Heart left ventricle (tissue), 13 donors: ENCODE measurements around the gene NDUFS3.

ENCODE experiments used
- CTCF ChIP-seq, 12 donors: fragments of 200-600 bp; sonication (generic) in 4 of 12; IDR thresholded peaks; one replicate each; pipeline versions ENCODE4 v1.5.0 to v1.8.0; 2018 to 2022; ENCODE audit warnings: antibody characterized with exemption in 12 of 12, mild to moderate bottlenecking in 5 of 12
- POLR2A ChIP-seq, 2 donors: fragments of 450-650 bp; IDR thresholded peaks; one replicate each; pipeline ENCODE4 v1.6.1; 2017; ENCODE audit warnings: antibody characterized with exemption in 2 of 2, mild to moderate bottlenecking in 2 of 2, moderate library complexity in 2 of 2
- donor health status: ischemic (EF 13 %, LVEDD 7.1; RV severe dilation, severe dysfunction).
- donor health status: DM: no; HTN: yes; CAD: no.
- donor health status: DM: no; HTN: no; CAD: no.
- donor health status: ischemic (EF 25% LVEDD 6.9; RV normal size, moderate dysfunction).
- donor health status: ischemic (EF 25% LVEDD 5.7; RV mildly dilated, moderate dysfunction).
- donor health status: ischemic (EF 35%, LVEDD 5.7; RV mildly dilated, moderate dysfunction).
- donor health status: nonischemic (EF 11% LVEDD 7.7; RV severe dilation, severe dysfunction).
- donor health status: DM: yes; HTN: yes; CAD: no.
- donor health status: PGD.
- donor health status: ischemic (EF 29% LVEDD 5.4; RV normal size, mild dysfunction).
- donor health status: nonischemic (EF 23%, LVEDD 6.1; RV moderate dilation, normal function).

GRCh38 chr11:47570651-47571356 lies 8.1 kb upstream of the NDUFS3 start:
- TF ChIP-seq CTCF (IDR thresholded peaks at IDR 0.05) (no peak), POLR2A (IDR thresholded peaks at IDR 0.05) (no peak)
